Measurements from ENCODE around the gene KCNG1.

DNA sequence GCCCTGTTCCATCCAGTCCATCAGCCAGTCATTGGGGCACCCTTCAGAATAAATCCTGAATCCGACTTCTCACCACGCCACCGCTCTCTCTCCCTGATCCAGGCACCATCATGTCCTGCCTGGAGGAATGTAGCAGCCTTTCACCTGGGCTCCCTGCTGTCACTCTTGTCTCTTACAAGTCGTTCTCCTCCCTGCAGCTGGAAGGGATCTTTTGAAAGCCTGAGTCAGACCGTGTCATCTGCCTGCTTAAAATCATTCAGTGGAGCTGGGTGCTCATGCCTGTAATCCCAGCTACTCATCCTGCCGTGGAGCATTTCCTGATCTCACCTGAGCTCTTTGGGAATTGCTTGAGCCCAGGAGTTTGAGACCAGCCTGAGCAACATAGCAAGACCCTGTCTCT, 19.2 kb upstream of the KCNG1 start:
- TF ChIP-seq POLR2A (IDR thresholded peaks at IDR 0.05; ENCODE audit: control extremely low read depth in 1 of 2, low read depth in 2 of 2, low read length in 2 of 2) (no peak), CHD2 (IDR thresholded peaks at IDR 0.05; ENCODE audit: low read length) (no peak), TAF1 (IDR thresholded peaks at IDR 0.05; ENCODE audit: low read depth, low read length) (no peak), EP300 (IDR thresholded peaks at IDR 0.05; ENCODE audit: borderline replicate concordance in 1 of 2, low read depth in 2 of 2, low read length in 2 of 2) (no peak), POLR2AphosphoS5 (IDR thresholded peaks at IDR 0.05; ENCODE audit: low read depth, low read length) (no peak), KDM5A (IDR thresholded peaks at IDR 0.05; ENCODE audit: low read length) (no peak), TCF12 (IDR thresholded peaks at IDR 0.05; ENCODE audit: low read depth, low read length) (no peak)
- TF ChIP-seq, protein P1, sequence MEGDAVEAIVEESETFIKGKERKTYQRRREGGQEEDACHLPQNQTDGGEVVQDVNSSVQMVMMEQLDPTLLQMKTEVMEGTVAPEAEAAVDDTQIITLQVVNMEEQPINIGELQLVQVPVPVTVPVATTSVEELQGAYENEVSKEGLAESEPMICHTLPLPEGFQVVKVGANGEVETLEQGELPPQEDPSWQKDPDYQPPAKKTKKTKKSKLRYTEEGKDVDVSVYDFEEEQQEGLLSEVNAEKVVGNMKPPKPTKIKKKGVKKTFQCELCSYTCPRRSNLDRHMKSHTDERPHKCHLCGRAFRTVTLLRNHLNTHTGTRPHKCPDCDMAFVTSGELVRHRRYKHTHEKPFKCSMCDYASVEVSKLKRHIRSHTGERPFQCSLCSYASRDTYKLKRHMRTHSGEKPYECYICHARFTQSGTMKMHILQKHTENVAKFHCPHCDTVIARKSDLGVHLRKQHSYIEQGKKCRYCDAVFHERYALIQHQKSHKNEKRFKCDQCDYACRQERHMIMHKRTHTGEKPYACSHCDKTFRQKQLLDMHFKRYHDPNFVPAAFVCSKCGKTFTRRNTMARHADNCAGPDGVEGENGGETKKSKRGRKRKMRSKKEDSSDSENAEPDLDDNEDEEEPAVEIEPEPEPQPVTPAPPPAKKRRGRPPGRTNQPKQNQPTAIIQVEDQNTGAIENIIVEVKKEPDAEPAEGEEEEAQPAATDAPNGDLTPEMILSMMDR (IDR thresholded peaks at IDR 0.05; ENCODE audit: control extremely low read depth in 1 of 3, insufficient read depth in 1 of 3, low read depth in 1 of 3, low read length in 3 of 3): no peak

Data from H1 (cell line).